Measurements from ENCODE around the gene SYT14. TPM values are rescaled to one million over a fixed set of nuclear protein-coding genes. Genes with fewer than 3 reads are reported as not detected.
"Not testable (repeated sequence)": the region's sequence is repeated elsewhere in the genome, so short reads cannot be mapped to it uniquely, and the experiment has no call there.

Gene SYT14
- total RNA-seq, 4 donors from 2014 or later = 0.11 to 0.42 (median 0.15) TPM

GRCh38 chr1:210093461-210093860, 155.4 kb downstream of the SYT14 start:
- no peaks in the 10 kb centered on the region for H3K9me3 ChIP-seq
- H3K36me3 ChIP-seq = no peaks in the 10 kb centered on the region
- intact Hi-C loops (cut with DNase I) = no loop called here
- WGBS = 86% methylated on average over 3 of the region's 3 CpGs
- H3K27me3 ChIP-seq = no peaks in the 10 kb centered on the region
- no peak overlapping the region for H3K27ac ChIP-seq (replicated peaks in 1 of 4)
- TF ChIP-seq POLR2AphosphoS5 (IDR thresholded peaks at IDR 0.05) (no peak), POLR2A (IDR thresholded peaks at IDR 0.05; ENCODE audit: low read depth) (no peak), EP300 (IDR thresholded peaks at IDR 0.05) (no peak)
- TF ChIP-seq, protein P1, sequence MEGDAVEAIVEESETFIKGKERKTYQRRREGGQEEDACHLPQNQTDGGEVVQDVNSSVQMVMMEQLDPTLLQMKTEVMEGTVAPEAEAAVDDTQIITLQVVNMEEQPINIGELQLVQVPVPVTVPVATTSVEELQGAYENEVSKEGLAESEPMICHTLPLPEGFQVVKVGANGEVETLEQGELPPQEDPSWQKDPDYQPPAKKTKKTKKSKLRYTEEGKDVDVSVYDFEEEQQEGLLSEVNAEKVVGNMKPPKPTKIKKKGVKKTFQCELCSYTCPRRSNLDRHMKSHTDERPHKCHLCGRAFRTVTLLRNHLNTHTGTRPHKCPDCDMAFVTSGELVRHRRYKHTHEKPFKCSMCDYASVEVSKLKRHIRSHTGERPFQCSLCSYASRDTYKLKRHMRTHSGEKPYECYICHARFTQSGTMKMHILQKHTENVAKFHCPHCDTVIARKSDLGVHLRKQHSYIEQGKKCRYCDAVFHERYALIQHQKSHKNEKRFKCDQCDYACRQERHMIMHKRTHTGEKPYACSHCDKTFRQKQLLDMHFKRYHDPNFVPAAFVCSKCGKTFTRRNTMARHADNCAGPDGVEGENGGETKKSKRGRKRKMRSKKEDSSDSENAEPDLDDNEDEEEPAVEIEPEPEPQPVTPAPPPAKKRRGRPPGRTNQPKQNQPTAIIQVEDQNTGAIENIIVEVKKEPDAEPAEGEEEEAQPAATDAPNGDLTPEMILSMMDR (IDR thresholded peaks at IDR 0.05) = no peak
- no peaks in the 10 kb centered on the region for H3K4me1 ChIP-seq
- no peak overlapping the region for H3K4me3 ChIP-seq
- no peak for DNase-seq (ENCODE audit: extremely low spot score)

- 66% methylated on average over 3 of the region's 3 CpGs for WGBS
- Histone ChIP-seq H3K4me3 (no peak overlapping the region), H3K27ac (replicated peaks in 1 of 4) (no peak overlapping the region), H3K4me1 (no peaks in the 10 kb centered on the region), H3K9me3 (no peaks in the 10 kb centered on the region), H3K36me3 (no peaks in the 10 kb centered on the region), H3K27me3 (no peaks in the 10 kb centered on the region)
- TF ChIP-seq POLR2AphosphoS5 (IDR thresholded peaks at IDR 0.05) = no peak
- TF ChIP-seq EP300 (IDR thresholded peaks at IDR 0.05) = no peak
- TF ChIP-seq POLR2A (IDR thresholded peaks at IDR 0.05; ENCODE audit: low read depth) = no peak
- TF ChIP-seq, protein P1 (IDR thresholded peaks at IDR 0.05) = no peak
- intact Hi-C loops (cut with DNase I) = no loop called here
- no peak for DNase-seq (ENCODE audit: extremely low spot score)
Measured at GRCh38 chr1:210098356-210098755, 160.3 kb downstream of the SYT14 start.

- Histone ChIP-seq H3K4me1 (no peaks in the 10 kb centered on the region), H3K27me3 (no peaks in the 10 kb centered on the region), H3K9me3 (no peaks in the 10 kb centered on the region), H3K36me3 (no peaks in the 10 kb centered on the region), H3K4me3 (no peak overlapping the region), H3K27ac (replicated peaks in 1 of 4) (no peak overlapping the region)
- WGBS = 33% methylated on average over 1 of the region's 1 CpG
- intact Hi-C loops (cut with DNase I) = no loop called here
- DNase-seq (ENCODE audit: extremely low spot score) = no peak
- TF ChIP-seq, protein P1 (IDR thresholded peaks at IDR 0.05) = no peak
- TF ChIP-seq POLR2AphosphoS5 (IDR thresholded peaks at IDR 0.05) (no peak), EP300 (IDR thresholded peaks at IDR 0.05) (no peak), POLR2A (IDR thresholded peaks at IDR 0.05; ENCODE audit: low read depth) (no peak)
Measured at GRCh38 chr1:210099921-210100320, 161.9 kb downstream of the SYT14 start.

DNA sequence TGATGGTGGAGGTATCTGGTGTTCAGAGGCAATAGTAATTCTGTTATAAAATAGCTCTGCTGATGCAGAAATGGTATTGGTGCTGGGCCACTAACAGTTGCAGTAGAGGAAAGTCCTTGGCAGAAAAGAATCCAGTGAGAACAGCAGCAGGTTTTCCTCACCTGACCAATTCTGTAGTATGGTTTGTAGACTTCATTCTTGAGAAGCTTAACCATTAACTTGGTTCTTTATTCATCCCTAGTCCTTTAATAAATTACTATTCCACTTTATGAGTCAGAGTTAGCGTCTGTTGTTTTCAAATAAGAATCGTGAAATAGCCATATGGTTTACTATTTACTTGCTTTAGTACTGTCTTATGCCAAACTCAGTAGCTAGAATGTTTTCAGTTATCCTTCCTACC, 166.1 kb downstream of the SYT14 start:
- no peak for DNase-seq (ENCODE audit: extremely low spot score)
- H3K27ac ChIP-seq (replicated peaks in 1 of 4) = no peak overlapping the region
- 80% methylated on average over 2 of the region's 2 CpGs for WGBS
- no peak for TF ChIP-seq EP300 (IDR thresholded peaks at IDR 0.05)
- TF ChIP-seq, protein P1 (IDR thresholded peaks at IDR 0.05) = no peak
- TF ChIP-seq POLR2AphosphoS5 (IDR thresholded peaks at IDR 0.05) = no peak
- TF ChIP-seq POLR2A (IDR thresholded peaks at IDR 0.05; ENCODE audit: low read depth) = no peak
- no peaks in the 10 kb centered on the region for H3K36me3 ChIP-seq
- H3K27me3 ChIP-seq = no peaks in the 10 kb centered on the region
- no peaks in the 10 kb centered on the region for H3K9me3 ChIP-seq
- H3K4me1 ChIP-seq = no peaks in the 10 kb centered on the region
- H3K4me3 ChIP-seq = no peak overlapping the region
- intact Hi-C loops (cut with DNase I) = no loop called here

GRCh38 chr1:210112906-210113305, 174.9 kb downstream of the SYT14 start:
- H3K4me1 ChIP-seq; H3K4me3 ChIP-seq; H3K9me3 ChIP-seq; DNase-seq (ENCODE audit: extremely low spot score); H3K27ac ChIP-seq (replicated peaks in 1 of 4); H3K36me3 ChIP-seq; intact Hi-C loops (cut with DNase I); H3K27me3 ChIP-seq: not testable (repeated sequence)
- 82% methylated on average over 9 of the region's 9 CpGs for WGBS
